AG20443 (cell line): Measurements from ENCODE around the gene ITPKC.
"Not testable (repeated sequence)": the region's sequence is repeated elsewhere in the genome, so short reads cannot be mapped to it uniquely, and the experiment has no call there.

ENCODE experiments used
- DNase-seq: peaks from one replicate; pipeline ENCODE4 v3.0.0; 2012; ENCODE audit warnings: low spot score, mixed read lengths

Gene ITPKC

GRCh38 chr19:40717325-40717879 lies 490 bp downstream of the ITPKC start:
- no peak for DNase-seq

DNA sequence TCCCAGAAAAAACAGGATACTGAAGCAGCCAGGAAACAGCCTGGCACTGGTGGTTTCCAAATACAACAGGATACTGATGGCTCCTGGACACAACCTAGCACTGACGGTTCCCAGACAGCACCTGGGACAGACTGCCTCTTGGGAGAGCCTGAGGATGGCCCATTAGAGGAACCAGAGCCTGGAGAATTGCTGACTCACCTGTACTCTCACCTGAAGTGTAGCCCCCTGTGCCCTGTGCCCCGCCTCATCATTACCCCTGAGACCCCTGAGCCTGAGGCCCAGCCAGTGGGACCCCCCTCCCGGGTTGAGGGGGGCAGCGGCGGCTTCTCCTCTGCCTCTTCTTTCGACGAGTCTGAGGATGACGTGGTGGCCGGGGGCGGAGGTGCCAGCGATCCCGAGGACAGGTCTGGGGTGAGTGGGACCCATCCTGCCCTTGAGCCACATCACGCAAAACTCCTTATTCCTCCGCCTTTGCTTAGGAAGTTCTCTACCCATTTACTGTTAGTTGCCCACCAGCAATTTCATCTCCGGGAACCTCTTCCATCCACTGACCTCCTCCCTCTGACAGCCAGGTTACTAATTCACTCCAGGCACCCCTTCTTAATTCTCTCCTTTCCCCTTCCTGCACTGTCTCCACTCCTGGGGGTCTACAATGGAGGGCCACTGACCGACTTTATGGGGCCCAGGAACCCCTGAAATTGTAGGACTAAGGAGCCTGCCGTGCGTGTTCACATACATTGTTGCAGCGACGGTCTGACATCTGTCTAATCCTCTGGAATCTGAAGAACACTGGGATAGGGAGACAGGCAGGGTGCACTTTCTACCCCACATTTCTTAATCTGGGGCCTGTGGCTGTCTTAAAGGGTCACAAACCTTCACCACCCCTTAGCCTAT lies 1.2 kb downstream of the ITPKC start:
- DNase-seq = no peak

GRCh38 chr19:40718774-40719391 lies 2.0 kb downstream of the ITPKC start:
- peak; percentile 56 for DNase-seq

- DNase-seq = no peak
Observed at GRCh38 chr19:40719414-40719894, 2.5 kb downstream of the ITPKC start.

- no peak for DNase-seq
Observed at GRCh38 chr19:40721140-40721486, 4.2 kb downstream of the ITPKC start.

DNA sequence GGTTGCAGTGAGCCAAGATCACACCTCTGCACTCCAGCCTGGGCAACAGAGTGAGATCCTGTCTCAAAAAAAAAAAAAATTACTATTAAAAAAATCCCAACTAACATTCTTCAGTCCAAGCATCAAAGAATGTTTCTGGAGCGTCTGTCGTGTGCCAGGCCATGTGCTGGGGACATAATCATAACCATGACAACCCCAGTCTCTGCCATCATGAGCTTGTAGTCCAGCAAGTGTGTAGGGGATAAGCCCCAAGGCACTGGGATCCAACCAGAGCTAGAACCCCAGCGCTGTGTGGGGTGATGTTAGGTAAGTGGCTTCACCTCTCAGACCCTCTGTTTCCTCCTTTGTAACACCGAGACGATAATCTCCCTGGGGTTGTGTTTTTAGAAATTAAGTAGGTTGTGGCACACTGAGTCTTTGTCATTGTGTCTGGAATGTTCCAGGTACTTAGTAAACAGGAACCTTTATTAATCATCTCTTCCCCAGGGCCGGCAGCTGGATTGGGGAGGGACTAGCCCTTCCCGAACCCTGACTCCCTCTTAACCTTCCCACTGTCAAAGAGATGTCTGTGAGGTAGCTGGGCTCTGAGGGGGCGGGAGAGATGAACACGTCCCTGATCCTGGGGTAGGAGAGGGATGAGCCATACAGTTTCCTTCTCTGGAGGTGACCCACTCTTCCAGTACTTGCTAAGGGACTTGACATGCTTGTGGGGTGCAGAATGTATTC lies 5.2 kb downstream of the ITPKC start:
- DNase-seq = no peak

DNA sequence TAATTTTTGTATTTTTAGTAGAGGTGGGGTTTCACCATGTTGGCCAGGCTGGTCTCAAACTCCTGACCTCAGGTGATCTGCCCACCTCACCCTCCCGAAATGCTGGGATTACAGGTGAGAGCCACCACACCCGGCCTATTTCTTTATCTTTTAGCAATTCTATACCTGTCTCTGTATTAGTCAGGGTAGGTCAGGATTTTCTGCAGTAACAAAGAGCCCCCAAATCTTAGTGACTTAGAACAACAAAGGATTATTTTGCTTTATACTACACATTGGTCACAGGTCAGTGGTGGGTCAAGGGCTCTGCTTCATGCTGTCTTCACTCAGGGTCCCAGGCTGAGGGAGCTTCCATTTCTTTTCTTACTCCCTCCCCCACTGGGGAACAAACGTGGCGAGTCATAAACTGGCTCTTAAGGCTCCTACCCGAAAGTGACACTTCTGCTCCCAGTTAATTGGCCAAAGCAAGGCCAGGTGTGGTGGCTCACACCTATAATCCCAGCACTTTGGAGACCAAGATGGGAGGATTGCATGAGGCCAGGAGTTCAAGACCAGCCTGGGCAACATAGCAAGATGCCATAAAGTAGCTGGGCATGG lies 6.8 kb downstream of the ITPKC start:
- no peak for DNase-seq

DNA sequence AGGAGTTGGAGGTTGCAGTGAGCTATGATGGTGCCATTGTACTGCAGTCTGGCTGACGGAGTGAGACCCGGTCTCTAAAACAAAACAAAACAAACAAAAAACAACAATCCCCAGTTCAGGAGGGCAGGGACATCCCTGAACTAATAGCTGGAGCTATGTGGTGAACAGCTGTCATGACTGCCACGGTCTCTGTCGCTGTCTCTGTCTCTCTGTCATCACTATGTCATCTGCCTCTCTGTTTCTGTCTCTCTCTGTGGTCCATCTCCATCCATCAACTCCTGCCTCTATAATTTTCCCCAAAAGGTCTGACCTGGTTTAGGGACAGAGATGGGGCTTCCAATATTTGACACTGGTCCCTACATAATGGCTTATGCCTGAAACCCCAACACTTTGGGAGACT lies 7.4 kb downstream of the ITPKC start:
- no peak for DNase-seq

DNA sequence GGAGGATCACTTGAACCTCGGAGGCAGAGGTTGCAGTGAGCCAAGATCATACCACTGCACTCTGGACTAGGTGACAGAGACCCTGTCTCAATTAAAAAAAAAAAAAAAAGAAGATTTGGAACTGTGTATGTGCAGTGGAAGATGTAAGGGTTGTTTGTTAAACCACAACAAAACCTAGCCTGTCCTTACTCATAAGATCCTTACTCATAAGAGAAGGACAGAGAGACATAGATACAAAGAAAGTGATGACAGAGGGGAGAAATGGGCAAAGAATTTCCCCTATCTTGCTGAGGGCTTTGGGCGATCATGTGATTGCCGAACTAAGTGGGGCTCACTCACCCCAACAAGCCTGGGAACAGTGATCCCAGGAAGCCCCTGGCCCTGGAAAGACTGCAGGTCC lies 7.9 kb downstream of the ITPKC start:
- no peak for DNase-seq

DNA sequence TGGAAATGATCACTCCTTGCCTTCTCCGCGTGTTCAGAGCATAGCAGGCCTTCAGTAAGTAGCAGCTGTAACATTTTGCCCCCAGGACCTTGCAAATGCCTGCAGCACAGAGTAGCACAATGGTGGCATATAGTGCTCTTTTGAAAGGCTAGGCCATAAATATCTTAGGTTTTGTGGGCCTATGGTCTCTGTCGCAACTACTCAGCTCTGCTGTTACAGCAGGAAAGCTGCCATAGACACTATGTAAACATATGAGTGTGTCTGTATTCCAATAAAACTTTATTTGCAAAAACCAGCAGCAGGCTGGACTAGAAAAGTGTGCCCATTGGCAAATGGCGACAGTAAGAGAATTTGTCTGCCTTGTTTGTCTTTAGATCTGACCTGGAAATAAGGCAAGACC lies 9.4 kb downstream of the ITPKC start:
- DNase-seq = no peak

- DNase-seq = not testable (repeated sequence)
Observed at GRCh38 chr19:40730065-40730464, 13.2 kb downstream of the ITPKC start.

DNA sequence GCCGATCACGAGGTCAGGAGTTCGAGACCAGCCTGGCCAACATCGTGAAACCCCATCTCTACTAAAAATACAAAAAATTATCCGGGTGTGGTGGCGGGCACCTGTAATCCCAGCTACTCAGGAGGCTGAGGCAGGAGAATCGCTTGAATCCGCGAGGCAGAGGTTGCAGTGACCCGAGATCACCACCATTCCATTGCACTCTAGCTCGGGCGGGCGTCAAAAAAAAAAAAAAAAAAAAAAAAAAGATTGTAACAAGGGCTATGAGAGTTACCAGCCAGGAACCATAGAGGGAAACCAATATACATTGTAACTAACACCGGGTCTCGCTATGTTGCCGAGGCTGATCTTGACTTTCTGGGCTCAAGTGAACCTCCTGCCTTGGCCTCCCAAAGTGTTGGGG lies 15.4 kb downstream of the ITPKC start:
- not testable (repeated sequence) for DNase-seq

DNA sequence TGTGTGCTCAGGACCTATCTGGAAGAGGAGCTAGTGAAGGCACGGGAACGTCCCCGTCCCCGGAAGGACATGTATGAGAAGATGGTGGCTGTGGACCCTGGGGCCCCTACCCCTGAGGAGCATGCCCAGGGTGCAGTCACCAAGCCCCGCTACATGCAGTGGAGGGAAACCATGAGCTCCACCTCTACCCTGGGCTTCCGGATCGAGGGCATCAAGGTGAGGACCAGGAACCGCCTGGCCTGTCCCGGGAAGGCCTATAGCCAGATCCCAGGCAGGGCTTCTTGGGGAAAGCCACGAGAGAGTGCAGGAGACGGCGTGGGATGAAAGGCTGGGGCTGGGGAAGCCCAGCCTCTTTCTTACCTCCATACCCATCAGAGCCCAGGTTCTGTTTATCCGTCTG lies 16.2 kb downstream of the ITPKC start:
- no peak for DNase-seq

DNA sequence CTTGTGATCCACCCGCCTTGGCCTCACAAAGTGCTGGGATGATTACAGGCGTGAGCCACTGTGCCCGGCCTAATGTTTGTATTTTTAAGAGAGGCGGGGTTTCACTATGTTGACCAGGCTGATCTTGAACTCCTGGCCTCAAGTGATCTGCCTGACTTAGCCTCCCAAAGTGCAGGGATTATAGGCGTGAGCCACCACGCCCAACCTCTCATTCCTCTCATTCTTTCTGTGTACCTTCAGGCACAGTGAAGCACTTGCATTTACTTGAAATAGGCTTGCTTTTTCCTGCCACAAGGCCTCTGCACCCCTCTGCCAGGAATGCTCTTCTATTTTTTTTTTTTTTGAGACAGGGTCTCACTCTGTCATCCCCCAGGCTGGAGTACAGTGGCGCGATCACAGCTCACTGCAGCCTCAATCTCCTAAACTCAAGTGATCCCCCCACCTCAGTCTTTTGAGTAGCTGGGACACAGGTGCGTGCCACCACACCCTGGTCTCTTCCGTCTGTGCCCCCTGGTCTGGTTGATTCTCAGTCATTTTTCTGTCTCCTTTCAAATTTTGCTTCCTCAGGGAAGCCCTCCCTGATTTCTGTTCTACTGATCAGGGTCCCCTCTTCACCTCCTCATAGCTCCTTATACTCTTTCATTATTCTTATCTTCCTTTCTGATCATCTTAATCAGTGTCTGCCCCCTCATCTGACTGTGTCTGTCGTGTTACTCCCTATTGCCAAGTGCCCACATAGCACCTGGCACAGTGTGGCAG lies 18.3 kb downstream of the ITPKC start:
- DNase-seq = no peak

DNA sequence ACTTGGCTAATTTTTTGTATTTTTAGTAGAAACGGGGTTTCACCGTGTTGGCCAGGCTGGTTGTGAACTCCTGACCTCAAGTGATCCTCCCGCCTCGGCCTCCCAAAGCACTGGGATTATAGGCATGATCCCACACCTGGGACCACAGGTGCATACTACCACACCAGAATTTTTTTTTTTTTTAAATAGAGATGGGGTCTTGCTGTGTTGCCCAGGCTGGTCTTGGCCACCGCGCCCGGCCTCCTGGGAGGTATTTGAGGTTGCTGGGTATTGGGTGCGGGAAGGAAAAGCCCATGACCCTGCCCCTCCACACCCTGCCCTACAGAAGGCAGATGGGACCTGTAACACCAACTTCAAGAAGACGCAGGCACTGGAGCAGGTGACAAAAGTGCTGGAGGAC lies 19.7 kb downstream of the ITPKC start:
- no peak for DNase-seq

GRCh38 chr19:40737102-40737644 lies 20.3 kb downstream of the ITPKC start:
- no peak for DNase-seq

DNA sequence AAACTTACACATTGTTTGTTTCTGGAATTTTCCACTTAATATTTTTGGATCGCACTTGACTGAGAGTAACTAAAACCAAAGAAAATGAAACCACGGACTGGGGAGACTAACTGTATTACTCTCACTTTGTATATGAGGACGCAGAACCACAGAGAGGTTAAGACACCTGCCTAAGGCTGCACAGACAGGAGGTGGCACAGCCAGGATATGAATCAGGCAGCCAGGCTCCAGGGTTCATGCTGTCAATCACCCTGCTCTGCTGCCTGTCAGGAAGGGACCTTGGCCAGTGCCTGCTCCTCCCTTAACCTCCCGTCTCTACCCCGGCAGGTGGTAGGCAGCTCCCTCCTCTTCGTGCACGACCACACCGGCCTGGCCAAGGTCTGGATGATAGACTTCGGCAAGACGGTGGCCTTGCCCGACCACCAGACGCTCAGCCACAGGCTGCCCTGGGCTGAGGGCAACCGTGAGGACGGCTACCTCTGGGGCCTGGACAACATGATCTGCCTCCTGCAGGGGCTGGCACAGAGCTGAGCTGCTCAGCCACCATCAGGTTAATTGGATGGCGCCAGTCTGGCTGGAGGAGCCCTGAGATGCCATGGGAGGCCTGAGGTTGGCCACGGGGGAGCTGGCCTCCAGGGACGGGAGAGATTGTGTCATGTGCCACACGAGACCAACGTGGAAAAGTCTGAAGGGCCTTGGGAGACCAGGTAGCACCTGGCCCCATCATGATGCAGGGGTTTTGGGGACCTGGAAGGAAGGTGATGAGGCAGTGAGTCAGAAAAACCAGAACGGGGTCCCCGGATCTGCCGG lies 22.3 kb downstream of the ITPKC start:
- no peak for DNase-seq

DNA sequence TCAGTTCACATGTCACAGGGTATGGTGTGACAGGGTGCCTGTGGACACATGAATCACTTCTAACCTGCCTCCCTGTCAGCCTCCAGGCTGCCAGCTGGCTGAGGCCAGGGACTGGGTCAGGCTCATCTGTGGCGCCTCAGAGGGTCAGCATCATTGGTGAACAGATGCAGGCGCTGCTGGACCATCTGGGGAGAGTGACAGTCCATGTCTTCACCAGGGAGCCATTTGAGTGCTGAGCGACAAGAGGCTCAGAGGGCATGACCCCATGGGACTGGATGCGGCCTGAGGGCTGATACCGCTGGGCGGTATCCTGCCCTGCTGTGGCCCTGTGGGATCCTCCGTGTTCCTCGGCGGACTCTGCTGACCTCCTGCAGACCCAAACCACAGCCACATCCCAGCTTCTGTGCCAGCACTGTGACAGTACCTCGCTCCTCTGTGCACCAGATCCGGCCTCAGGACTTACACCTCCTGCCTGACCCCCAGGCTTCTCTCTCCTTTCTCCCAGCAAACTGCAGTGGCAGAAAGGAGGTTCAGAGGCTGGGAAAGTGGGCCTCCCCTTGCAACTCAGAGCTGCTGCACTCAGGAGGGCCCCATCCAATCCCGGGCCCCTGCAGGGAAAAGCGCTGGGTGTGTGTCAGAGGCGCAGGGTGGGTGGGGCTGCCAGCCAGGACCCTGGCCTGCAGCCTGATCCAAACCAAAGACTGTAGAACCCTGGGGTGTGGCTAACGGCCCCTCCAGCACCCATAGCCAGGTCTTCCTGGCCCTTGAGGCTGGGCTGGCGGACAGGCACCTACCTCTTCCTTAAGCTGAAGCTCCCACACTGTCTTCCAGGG lies 23.2 kb downstream of the ITPKC start:
- peak; percentile 34 for DNase-seq

- DNase-seq = peak; percentile 86
Observed at GRCh38 chr19:40740747-40741146, 23.8 kb downstream of the ITPKC start.
